SK-N-SH (cell line): ENCODE data around the gene HTR3E. TPM values are rescaled to one million over a fixed set of nuclear protein-coding genes. Genes with fewer than 3 reads are reported as not detected.
A peak's percentile ranks its signal among the peaks of the same experiment; 100 is the strongest.

ENCODE experiments used
- CTCF ChIA-PET: fragments of 300-600, 350-600 bp; formaldehyde crosslinking; extraction: SDS; loops from one replicate; lab custom pipeline; 2021; lab: Yijun Ruan, JAX
- POLR2A ChIA-PET: fragments of 350-600 bp; sonication (Branson Sonifier 250); formaldehyde crosslinking; extraction: SDS; loops from one replicate; lab custom pipeline; 2020; ENCODE audit warnings: antibody characterized with exemption, inconsistent platforms; lab: Yijun Ruan, JAX
- DNase-seq: peaks from one replicate; pipeline ENCODE4 v3.0.0; 2012
- H2AFZ ChIP-seq: fragments of 200-600 bp; sonication (generic); 2 replicates; pipeline ENCODE4 v1.8.1; 2016; ENCODE audit warnings: antibody characterized with exemption, mild to moderate bottlenecking, low read depth
- H3F3A ChIP-seq: fragments of 200-600 bp; sonication (generic); replicated peaks from 2 replicates; pipeline ENCODE3; 2016; ENCODE audit warnings: antibody characterized with exemption, mild to moderate bottlenecking; ENCODE audit not compliant: insufficient read depth
- H3K27ac ChIP-seq, 2 experiments: fragments of 200-500 bp in 1 of 2; fragments of 200-600 bp in 1 of 2; sonication (Bioruptor generic) in 1 of 2; sonication (generic), shearing (Covaris generic) in 1 of 2; 2 replicates each; pipeline versions ENCODE4 v1.5.1 to v1.6.1; 2014 to 2016; ENCODE audit warnings: low read depth in 2 of 2, inconsistent platforms in 1 of 2, low read length in 1 of 2, mild to moderate bottlenecking in 1 of 2, mixed read lengths in 1 of 2
- H3K27me3 ChIP-seq: fragments of 200-600 bp; sonication (generic), shearing (Covaris generic); 2 replicates; pipeline ENCODE4 v1.6.1; 2016; ENCODE audit warnings: mixed run types; ENCODE audit not compliant: insufficient read depth
- H3K36me3 ChIP-seq, 2 experiments: fragments of 200-500 bp in 1 of 2; fragments of 200-600 bp in 1 of 2; sonication (Bioruptor generic) in 1 of 2; sonication (generic) in 1 of 2; replicated peaks in 1 of 2; 2 replicates each; pipeline versions ENCODE3 to v1.5.1; 2014 to 2016; ENCODE audit warnings: low read length in 1 of 2, mild to moderate bottlenecking in 1 of 2; ENCODE audit not compliant: insufficient read depth in 2 of 2, control insufficient read depth in 1 of 2
- H3K4me1 ChIP-seq, 2 experiments: fragments of 200-500 bp in 1 of 2; fragments of 200-600 bp in 1 of 2; sonication (Bioruptor generic) in 1 of 2; sonication (generic), shearing (Covaris generic) in 1 of 2; 2 replicates each; pipeline versions ENCODE4 v1.5.1 to v1.6.1; 2014 to 2016; ENCODE audit warnings: low read depth in 1 of 2, low read length in 1 of 2, mixed run types in 1 of 2; ENCODE audit not compliant: insufficient read depth in 2 of 2, control insufficient read depth in 1 of 2
- H3K4me2 ChIP-seq: fragments of 200-600 bp; sonication (generic), shearing (Covaris generic); 2 replicates; pipeline ENCODE4 v1.6.1; 2017; ENCODE audit warnings: mixed run types
- H3K4me3 ChIP-seq, 2 experiments: fragments of 200-500 bp in 1 of 2; fragments of 200-600 bp in 1 of 2; sonication (Bioruptor generic) in 1 of 2; sonication (generic), shearing (Covaris generic) in 1 of 2; 2 replicates each; pipeline versions ENCODE4 v1.5.1 to v1.8.1; 2014 to 2016; ENCODE audit warnings: low read depth in 2 of 2, inconsistent platforms in 1 of 2, low read length in 1 of 2, mild to moderate bottlenecking in 1 of 2, mixed read lengths in 1 of 2, moderate library complexity in 1 of 2
- H3K79me2 ChIP-seq: fragments of 200-600 bp; sonication (generic); 2 replicates; pipeline ENCODE4 v1.8.1; 2017; ENCODE audit warnings: mild to moderate bottlenecking; ENCODE audit not compliant: insufficient read depth
- H3K9ac ChIP-seq: fragments of 200-600 bp; sonication (generic); 2 replicates; pipeline ENCODE4 v1.6.1; 2017; ENCODE audit warnings: mixed run types
- H3K9me2 ChIP-seq: fragments of 200-600 bp; sonication (generic); 2 replicates; pipeline ENCODE4 v1.6.1; 2017; ENCODE audit warnings: mixed run types
- H3K9me3 ChIP-seq: fragments of 200-600 bp; sonication (generic); 2 replicates; pipeline ENCODE4 v1.6.1; 2017; ENCODE audit warnings: mixed run types, mild to moderate bottlenecking, moderate library complexity
- H4K20me1 ChIP-seq: fragments of 200-600 bp; sonication (generic); 2 replicates; pipeline ENCODE4 v1.6.1; 2017; ENCODE audit warnings: mild to moderate bottlenecking, mixed run types; ENCODE audit not compliant: insufficient read depth
- CTCF ChIP-seq: fragments of 200-600 bp; sonication (generic); IDR thresholded peaks from 2 replicates; pipeline ENCODE4 v1.6.1; 2017; ENCODE audit warnings: antibody characterized with exemption, mild to moderate bottlenecking, moderate library complexity
- ELF1 ChIP-seq: IDR thresholded peaks from 2 replicates; pipeline ENCODE4 v1.4.0; 2012
- EP300 ChIP-seq, 2 experiments: IDR thresholded peaks; 2 replicates each; pipeline versions ENCODE4 v1.4.0 to v1.6.1; 2012; ENCODE audit warnings: borderline replicate concordance in 1 of 2, low read depth in 1 of 2, low read length in 1 of 2
- EZH2phosphoT487 ChIP-seq: fragments of 200-600 bp; sonication (generic); IDR thresholded peaks from 2 replicates; pipeline ENCODE4 v1.6.1; 2017; ENCODE audit warnings: low read depth, mixed run types, mild to moderate bottlenecking, antibody characterized with exemption, moderate library complexity, borderline replicate concordance
- FOSL2 ChIP-seq: IDR thresholded peaks from 2 replicates; pipeline ENCODE4 v1.4.0; 2012; ENCODE audit warnings: low read depth, mild to moderate bottlenecking, moderate library complexity, borderline replicate concordance
- FOXJ3 ChIP-seq: sonication (generic); formaldehyde crosslinking; IDR thresholded peaks from 2 replicates; pipeline ENCODE4 v1.5.1; 2020; ENCODE audit warnings: mild to moderate bottlenecking, missing genetic modification reagents
- GABPA ChIP-seq: IDR thresholded peaks from 2 replicates; pipeline ENCODE4 v1.4.0; 2012; ENCODE audit warnings: low read depth, mild to moderate bottlenecking
- GATA2 ChIP-seq: sonication (generic); formaldehyde crosslinking; IDR thresholded peaks from 2 replicates; pipeline ENCODE4 v1.5.0; 2020; ENCODE audit warnings: mild to moderate bottlenecking, missing genetic modification reagents
- IRF3 ChIP-seq: fragments of 150-350 bp; IDR thresholded peaks from 2 replicates; pipeline ENCODE4 v1.6.1; 2016; ENCODE audit warnings: mild to moderate bottlenecking, low read depth, low read length
- JUND ChIP-seq: IDR thresholded peaks from 2 replicates; pipeline ENCODE4 v1.4.0; 2012
- MAX ChIP-seq: IDR thresholded peaks from 2 replicates; pipeline ENCODE4 v1.4.0; 2012; ENCODE audit warnings: low read depth
- MEF2A ChIP-seq: IDR thresholded peaks from 2 replicates; pipeline ENCODE4 v1.4.0; 2012; ENCODE audit warnings: low read depth, borderline replicate concordance
- MXI1 ChIP-seq: IDR thresholded peaks from 2 replicates; pipeline ENCODE4 v1.6.1; 2012; ENCODE audit warnings: mild to moderate bottlenecking, low read depth, low read length, improper control_type of control experiment
- NFIC ChIP-seq: IDR thresholded peaks from 2 replicates; pipeline ENCODE4 v1.4.0; 2012; ENCODE audit warnings: borderline replicate concordance
- NRF1 ChIP-seq: IDR thresholded peaks from 2 replicates; pipeline ENCODE4 v1.6.1; 2012; ENCODE audit warnings: low read depth, mild to moderate bottlenecking, low read length
- POLR2AphosphoS5 ChIP-seq: IDR thresholded peaks from 2 replicates; pipeline ENCODE4 v1.6.1; 2012; ENCODE audit warnings: low read depth, low read length
- RAD21 ChIP-seq: IDR thresholded peaks from 2 replicates; pipeline ENCODE4 v1.6.1; 2012; ENCODE audit warnings: mild to moderate bottlenecking, low read length
- RCOR1 ChIP-seq: fragments of 150-350 bp; IDR thresholded peaks from 2 replicates; pipeline ENCODE4 v1.6.1; 2017; ENCODE audit warnings: antibody characterized with exemption, low read length
- REST ChIP-seq: IDR thresholded peaks from 2 replicates; pipeline ENCODE4 v1.6.1; 2012; ENCODE audit warnings: mild to moderate bottlenecking, low read depth, low read length, moderate library complexity
- RFX5 ChIP-seq: IDR thresholded peaks from 2 replicates; pipeline ENCODE4 v1.6.1; 2012; ENCODE audit warnings: mild to moderate bottlenecking, improper control_type of control experiment, low read length
- RXRA ChIP-seq: IDR thresholded peaks from 2 replicates; pipeline ENCODE4 v1.4.0; 2012; ENCODE audit warnings: low read depth, mild to moderate bottlenecking, borderline replicate concordance
- SIN3A ChIP-seq: IDR thresholded peaks from 2 replicates; pipeline ENCODE4 v1.6.1; 2012; ENCODE audit warnings: low read depth, mild to moderate bottlenecking, low read length, moderate library complexity, borderline replicate concordance
- SMC3 ChIP-seq: IDR thresholded peaks from 2 replicates; pipeline ENCODE4 v1.6.1; 2012; ENCODE audit warnings: low read depth, low read length, improper control_type of control experiment
- TAF1 ChIP-seq: IDR thresholded peaks from 2 replicates; pipeline ENCODE4 v1.6.1; 2012; ENCODE audit warnings: low read depth, mild to moderate bottlenecking, low read length, moderate library complexity, borderline replicate concordance
- TCF12 ChIP-seq: IDR thresholded peaks from 2 replicates; pipeline ENCODE4 v1.4.0; 2012
- TEAD4 ChIP-seq: IDR thresholded peaks from 2 replicates; pipeline ENCODE4 v1.4.0; 2012; ENCODE audit warnings: mild to moderate bottlenecking, borderline replicate concordance; ENCODE audit not compliant: insufficient read depth
- YY1 ChIP-seq: IDR thresholded peaks from 2 replicates; pipeline ENCODE4 v1.4.0; 2012; ENCODE audit warnings: low read depth, mild to moderate bottlenecking
- WGBS: methylation state at CpG from one replicate; pipeline ENCODE4 v1.1.6; 2017; ENCODE audit warnings: low lambda C conversion rate; 5-methylcytosine and 5-hydroxymethylcytosine counted together
- polyA plus RNA-seq, 3 experiments: library from polyadenylated mRNA; depleted of rRNA; stranded (reverse); fragments of >200 nt; gene quantifications; 2 replicates each; pipeline ENCODE4 v1.2.3, GENCODE V29; 2012

Gene HTR3E
- polyA plus RNA-seq, 1 of the 3 experiments (the other 2 are of a cell fraction): not detected

- peaks cover 11 to 12% of the 10 kb centered on the region in 2 experiments; a peak in 3 of 4 replicates for H3K4me1 ChIP-seq
- H4K20me1 ChIP-seq: peaks cover 32% of the 10 kb centered on the region
- H3K79me2 ChIP-seq: peaks cover 57% of the 10 kb centered on the region
- H3K4me2 ChIP-seq: peak within 1 kb of the TSS; percentile 92
- no peaks in the 10 kb centered on the region for H3K9me2 ChIP-seq
- no peaks in the 10 kb centered on the region for H3K9me3 ChIP-seq
- H3K9ac ChIP-seq: peak within 1 kb of the TSS; percentile 87
- H3F3A ChIP-seq: peaks cover 20% of the 10 kb centered on the region
- peak within 1 kb of the TSS; percentile 88 for H2AFZ ChIP-seq
- POLR2A ChIA-PET: interaction anchor here (0.7 to 1.9 kb wide), 4 partner anchors 9 to 623 kb away, joined by 3 to 9 read pairs (median 4); partner anchors contain the start of genes ABCF3 and EIF2B5
- CTCF ChIA-PET: interaction anchor here (1.1 to 2.4 kb wide), 3 partner anchors 10 to 95 kb away, joined by 6 to 15 read pairs (median 13); partner anchors contain the start of gene EEF1AKMT4
- WGBS: under 1% methylated on average over 10 of the region's 84 CpGs
- peak; percentile 97 for DNase-seq
- no peaks in the 10 kb centered on the region for H3K27me3 ChIP-seq
- H3K27ac ChIP-seq: peak within 1 kb of the TSS; percentile 82 to 93
- H3K36me3 ChIP-seq: peaks cover 0 to 6% of the 10 kb centered on the region in 2 experiments
- peak within 1 kb of the TSS; percentile 80 to 95 for H3K4me3 ChIP-seq
- TF ChIP-seq NFIC (no peak), NRF1 (no peak), SIN3A (peak; percentile 34; the same call in 1 of the 2 replicates), MXI1 (peak; percentile 6; the same call in 1 of the 2 replicates), RXRA (no peak), MEF2A (no peak), EP300 (IDR thresholded peaks at IDR 0.05; ENCODE audit: borderline replicate concordance in 1 of 2, low read depth in 1 of 2, low read length in 1 of 2) (peak in 1 of 2 experiments; percentile 44; a peak in 1 of 4 replicates), REST (peak; percentile 18; the same call in 1 of the 2 replicates), GATA2 (CRISPR knock-in tag) (no peak), ELF1 (0 out of 2 replicates have a peak, but pooled peaks have one; percentile 27), FOXJ3 (no peak), TCF12 (no peak), RAD21 (no peak), TAF1 (peak; percentile 42), RFX5 (no peak), SMC3 (no peak), POLR2AphosphoS5 (peak; percentile 66), RCOR1 (no peak), EZH2phosphoT487 (no peak), YY1 (0 out of 2 replicates have a peak, but pooled peaks have one; percentile 27), MAX (peak; percentile 33; the same call in 1 of the 2 replicates), FOSL2 (no peak), CTCF (no peak), IRF3 (no peak), GABPA (peak; percentile 68), TEAD4 (no peak), JUND (no peak)
Measured at GRCh38 chr3:184154885-184155643, 58.2 kb downstream of the HTR3E start, which contains the start of gene DVL3. Gene DVL3, plus strand, starts transcription at chr3:184155377. Its CDS starts 259 bp downstream, at chr3:184155636.
